Psoas muscle (tissue), 8 donors: Measurements from ENCODE around the gene MAMLD1. TPM values are rescaled to one million over a fixed set of nuclear protein-coding genes. Genes with fewer than 3 reads are reported as not detected.

Experiments used
- ATAC-seq, 4 donors: fragments of 200-7000 bp; cut with Tn5 transposase; one replicate each; pipeline ENCODE4 v1.9.1; 2020; ENCODE audit warnings: moderate library complexity in 3 of 4, mild to moderate bottlenecking in 2 of 4
- DNase-seq, 2 donors: peaks; one replicate each; pipeline ENCODE4 v3.0.0-alpha.2; 2020
- H3K27ac ChIP-seq: fragments of 200-600 bp; one replicate; pipeline ENCODE4 v1.8.0; 2022
- H3K27me3 ChIP-seq, 3 donors: fragments of 200-600 bp in 1 of 3; one replicate each; pipeline versions ENCODE4 v1.6.1 to v1.8.0; 2013 to 2022; ENCODE audit warnings: low read length in 2 of 3, mild to moderate bottlenecking in 2 of 3, moderate library complexity in 1 of 3; ENCODE audit not compliant: insufficient read depth in 3 of 3
- H3K36me3 ChIP-seq, 2 donors: fragments of 200-600 bp in 1 of 2; one replicate each; pipeline versions ENCODE4 v1.6.1 to v1.8.0; 2013 to 2022; ENCODE audit warnings: low read depth in 1 of 2, mild to moderate bottlenecking in 1 of 2, moderate library complexity in 1 of 2; ENCODE audit not compliant: insufficient read depth in 1 of 2
- H3K4me1 ChIP-seq: fragments of 200-600 bp; one replicate; pipeline ENCODE4 v1.8.0; 2022
- H3K4me3 ChIP-seq: fragments of 200-600 bp; one replicate; pipeline ENCODE4 v1.8.0; 2022; ENCODE audit warnings: mild to moderate bottlenecking
- H3K9me3 ChIP-seq: fragments of 200-600 bp; one replicate; pipeline ENCODE4 v1.8.0; 2022
- CTCF ChIP-seq: fragments of 200-600 bp; IDR thresholded peaks from one replicate; pipeline ENCODE4 v1.8.0; 2022; ENCODE audit warnings: antibody characterized with exemption
- WGBS, 3 donors: extraction: QIAGEN DNeasy Blood & Tissue Kit; methylation state at CpG; one replicate each; pipeline versions ENCODE4 v1.1.6 to v1.1.7; 2013; 5-methylcytosine and 5-hydroxymethylcytosine counted together
- intact Hi-C, 2 donors: fragments of 100-400 bp; cut with DNase I; formaldehyde crosslinking; loops; one replicate each; pipeline versions ENCODE4 v1.11.0 to v1.14.2; 2022
- polyA plus RNA-seq, 3 donors: library from polyadenylated mRNA; stranded (reverse); fragments of 200-250 nt; gene quantifications; one replicate each; pipeline ENCODE4 v1.2.3, GENCODE V29; 2013
- total RNA-seq, 4 donors: library from RNA; stranded (reverse); fragmentation: NEBNext Ultra II Directional in 2 of 4; extraction: Animal tissue kit (Norgen Biotek cat#: 25700) in 2 of 4; gene quantifications; one replicate each; pipeline versions ENCODE4 v1.2.1 to v1.2.4, GENCODE V29; 2021 to 2023
- donor health status: healthy with polysubstance abuse.
- donor health status: DM: no; HTN: no; CAD: no; lungs with moderate emphysema.
- donor health status: Bipolar disorder and iron deficiency.
- donor health status: healthy.
- donor health status: DM: yes; HTN: yes; CAD: no.
- donor health status: DM: no; HTN: no; CAD: no.
- donor health status: DM: no; HTN: no; CAD: no.
- donor health status: DM: yes; HTN: yes; CAD: no.

MAMLD1 gene
- total and polyA plus RNA-seq, 7 donors: 1.3 to 4.5 (median 2.2) TPM

- no peaks in the 10 kb centered on the region for H3K4me1 ChIP-seq
- intact Hi-C loops: loop anchor here in 1 of 2 donors (10.0 kb wide), 2 partner anchors 119 to 529 kb away; partner anchors contain the start of gene MAMLD1
- no peak for DNase-seq
- no peaks in the 10 kb centered on the region for H3K36me3 ChIP-seq
- WGBS, 3 donors: 68 to 85% (median 71%) methylated on average over 8 of the region's 8 CpGs
- H3K4me3 ChIP-seq: no peak overlapping the region
- H3K27me3 ChIP-seq: no peaks in the 10 kb centered on the region
- no peak for ATAC-seq
- peak overlapping the region; percentile 41 for H3K27ac ChIP-seq
- no peak for TF ChIP-seq CTCF
- H3K9me3 ChIP-seq: no peaks in the 10 kb centered on the region
Observed at GRCh38 chrX:150483356-150483985, 120.4 kb downstream of the MAMLD1 start.

- DNase-seq (peak; percentile 28 to 61), ATAC-seq (peak; percentile 63 to 88 (median 78))
- Histone ChIP-seq H3K4me1 (no peaks in the 10 kb centered on the region), H3K9me3 (no peaks in the 10 kb centered on the region), H3K27me3 (no peaks in the 10 kb centered on the region), H3K27ac (no peak overlapping the region), H3K36me3 (no peaks in the 10 kb centered on the region), H3K4me3 (no peak overlapping the region)
- peak; percentile 62 for TF ChIP-seq CTCF
- intact Hi-C loops: loop anchor here (5.0 to 10.0 kb wide), 4 partner anchors 121 to 531 kb away; partner anchors contain the start of gene MAMLD1 (in 2 of the 2)
- WGBS, 3 donors: 48 to 71% (median 69%) methylated on average over 3 of the region's 3 CpGs
Observed at GRCh38 chrX:150486011-150486410, 122.9 kb downstream of the MAMLD1 start.

- WGBS, 3 donors: 57 to 64% (median 59%) methylated on average over 5 of the region's 5 CpGs
- no peak for TF ChIP-seq CTCF
- Histone ChIP-seq H3K27ac (no peak overlapping the region), H3K27me3 (no peaks in the 10 kb centered on the region), H3K36me3 (no peaks in the 10 kb centered on the region), H3K4me3 (no peak overlapping the region), H3K4me1 (no peaks in the 10 kb centered on the region), H3K9me3 (no peaks in the 10 kb centered on the region)
- ATAC-seq (no peak), DNase-seq (no peak)
- intact Hi-C loops: loop anchor here (5.0 to 10.0 kb wide), 4 partner anchors 123 to 533 kb away; partner anchors contain the start of gene MAMLD1 (in 2 of the 2)
Observed at GRCh38 chrX:150487369-150488094, 124.4 kb downstream of the MAMLD1 start.

- DNase-seq (no peak), ATAC-seq (no peak)
- Histone ChIP-seq H3K27ac (no peak overlapping the region), H3K27me3 (no peaks in the 10 kb centered on the region), H3K4me3 (no peak overlapping the region), H3K9me3 (no peaks in the 10 kb centered on the region), H3K36me3 (no peaks in the 10 kb centered on the region), H3K4me1 (no peaks in the 10 kb centered on the region)
- TF ChIP-seq CTCF: no peak
- intact Hi-C loops: loop anchor here (5.0 to 10.0 kb wide), 4 partner anchors 125 to 535 kb away; partner anchors contain the start of gene MAMLD1 (in 2 of the 2)
- 63 to 71% (median 66%) methylated on average over 6 of the region's 6 CpGs for whole genome bisulfite sequencing, 3 donors
Observed at GRCh38 chrX:150489359-150490015, 126.4 kb downstream of the MAMLD1 start.
